HG02642 (cell line): ENCODE measurements around the gene HIGD1C.
"Not testable (repeated sequence)": the region's sequence is repeated elsewhere in the genome, so short reads cannot be mapped to it uniquely, and the experiment has no call there.

Source experiments
- ATAC-seq: cut with Tn5 transposase; IDR thresholded peaks from one replicate; pipeline ENCODE4 v1.9.1; 2021; ENCODE audit warnings: mild to moderate bottlenecking; ENCODE audit not compliant: unreplicated experiment, poor library complexity

HIGD1C gene

GRCh38 chr12:50952510-50952909 is at the start of gene HIGD1C:
TSS of gene HIGD1C (plus strand) at chr12:50952544. CDS start at chr12:50953999, 1,455 bp downstream.
- no peak for ATAC-seq

GRCh38 chr12:50908479-50908878 is 43.9 kb upstream of the HIGD1C start:
- not testable (repeated sequence) for ATAC-seq

- ATAC-seq, result not testable (repeated sequence)
These were observed 40.0 kb upstream of the HIGD1C start for GRCh38 chr12:50912361-50912760.

GRCh38 chr12:50913224-50913623 is 39.1 kb upstream of the HIGD1C start:
- no peak for ATAC-seq

GRCh38 chr12:50914872-50915484 is 37.4 kb upstream of the HIGD1C start:
- no peak for ATAC-seq

- no peak for ATAC-seq
These were observed 36.1 kb upstream of the HIGD1C start for GRCh38 chr12:50916292-50916691.

GRCh38 chr12:50918584-50919316 is 33.6 kb upstream of the HIGD1C start:
- no peak for ATAC-seq

- no peak for ATAC-seq
These were observed 29.5 kb upstream of the HIGD1C start for GRCh38 chr12:50922820-50923219.

- ATAC-seq, result no peak
These were observed 28.8 kb upstream of the HIGD1C start for GRCh38 chr12:50923361-50924130.

GRCh38 chr12:50924131-50924438 is 28.3 kb upstream of the HIGD1C start:
- ATAC-seq, result no peak

- ATAC-seq, result peak; percentile 90
These were observed 27.7 kb upstream of the HIGD1C start for GRCh38 chr12:50924439-50925341.

GRCh38 chr12:50925342-50925651 is 27.0 kb upstream of the HIGD1C start:
- ATAC-seq, result no peak

GRCh38 chr12:50925920-50926319 is 26.4 kb upstream of the HIGD1C start:
- ATAC-seq, result no peak

GRCh38 chr12:50926415-50926814 is 25.9 kb upstream of the HIGD1C start:
- no peak for ATAC-seq

- not testable (repeated sequence) for ATAC-seq
These were observed 25.4 kb upstream of the HIGD1C start for GRCh38 chr12:50926932-50927331.

GRCh38 chr12:50927356-50927755 is 25.0 kb upstream of the HIGD1C start:
- ATAC-seq, result no peak

GRCh38 chr12:50927766-50928224 is 24.5 kb upstream of the HIGD1C start:
- no peak for ATAC-seq

- ATAC-seq, result no peak
These were observed 24.0 kb upstream of the HIGD1C start for GRCh38 chr12:50928392-50928791.

- no peak for ATAC-seq
These were observed 22.5 kb upstream of the HIGD1C start for GRCh38 chr12:50929831-50930230.

- ATAC-seq, result not testable (repeated sequence)
These were observed 21.9 kb upstream of the HIGD1C start for GRCh38 chr12:50930477-50930876.
